SK-N-SH treated with all-trans-retinoic acid at 6 μM for 48 hours (cell line): ENCODE measurements around the gene PTPRD.

ENCODE experiments used
- ATAC-seq: fragments of 200-7000 bp; cut with Tn5 transposase; 3 replicates; pipeline ENCODE4 v1.9.1; 2020; ENCODE audit warnings: mild to moderate bottlenecking, moderate library complexity
- ARNTL ChIP-seq: fragments of 450-650 bp; formaldehyde crosslinking; IDR thresholded peaks from 2 replicates; pipeline ENCODE4 v1.5.0; 2020; ENCODE audit warnings: low read depth, mild to moderate bottlenecking, moderate library complexity, borderline replicate concordance
- BACH2 ChIP-seq: fragments of 250-450 bp; sonication (Bioruptor Pico); IDR thresholded peaks from 2 replicates; pipeline ENCODE4 v1.9.0; 2021; ENCODE audit warnings: mild to moderate bottlenecking, borderline replicate concordance
- CREB5 ChIP-seq: fragments of 250-450 bp; sonication (Bioruptor Pico); IDR thresholded peaks from 2 replicates; pipeline ENCODE4 v1.5.1; 2020; ENCODE audit warnings: low read depth, mild to moderate bottlenecking, moderate library complexity
- CSRNP3 ChIP-seq: fragments of 250-450 bp; sonication (Bioruptor Pico); IDR thresholded peaks from 2 replicates; pipeline ENCODE4 v1.5.1; 2021; ENCODE audit warnings: mild to moderate bottlenecking, moderate library complexity
- ESRRG ChIP-seq: fragments of 250-450 bp; sonication (Bioruptor Pico); IDR thresholded peaks from 2 replicates; pipeline ENCODE4 v1.6.1; 2021; ENCODE audit warnings: mild to moderate bottlenecking
- GLIS3 ChIP-seq: fragments of 250-450 bp; sonication (Bioruptor Pico); IDR thresholded peaks from 2 replicates; pipeline ENCODE4 v1.5.0; 2020; ENCODE audit warnings: mild to moderate bottlenecking, moderate library complexity
- ISL1 ChIP-seq: fragments of 250-450 bp; sonication (Bioruptor Pico); IDR thresholded peaks from 2 replicates; pipeline ENCODE4 v2.1.2; 2022; ENCODE audit warnings: mild to moderate bottlenecking, moderate library complexity
- PATZ1 ChIP-seq: fragments of 250-450 bp; sonication (Bioruptor Pico); IDR thresholded peaks from 2 replicates; pipeline ENCODE4 v1.8.0; 2020; ENCODE audit warnings: mild to moderate bottlenecking, moderate library complexity, borderline replicate concordance
- PPARA ChIP-seq: fragments of 250-450 bp; sonication (Bioruptor Pico); IDR thresholded peaks from 2 replicates; pipeline ENCODE4 v1.5.0; 2020; ENCODE audit warnings: mild to moderate bottlenecking, borderline replicate concordance
- RARB ChIP-seq: fragments of 250-450 bp; sonication (Bioruptor Pico); IDR thresholded peaks from 2 replicates; pipeline ENCODE4 v1.8.0; 2021; ENCODE audit warnings: mild to moderate bottlenecking, moderate library complexity
- SNAI2 ChIP-seq: fragments of 250-450 bp; sonication (Bioruptor Pico); IDR thresholded peaks from 2 replicates; pipeline ENCODE4 v1.5.0; 2020; ENCODE audit warnings: mild to moderate bottlenecking, moderate library complexity
- TSHZ2 ChIP-seq: fragments of 250-450 bp; sonication (Bioruptor Pico); IDR thresholded peaks from 2 replicates; pipeline ENCODE4 v1.5.0; 2020; ENCODE audit warnings: mild to moderate bottlenecking, moderate library complexity
- ZC3H10 ChIP-seq: fragments of 250-450 bp; sonication (Bioruptor Pico); IDR thresholded peaks from 2 replicates; pipeline ENCODE4 v1.5.1; 2021; ENCODE audit warnings: mild to moderate bottlenecking, moderate library complexity
- ZFP3 ChIP-seq: fragments of 250-450 bp; sonication (Bioruptor Pico); IDR thresholded peaks from 2 replicates; pipeline ENCODE4 v1.5.0; 2020; ENCODE audit warnings: mild to moderate bottlenecking, moderate library complexity
- ZFP30 ChIP-seq: fragments of 450-650 bp; formaldehyde crosslinking; IDR thresholded peaks from 2 replicates; pipeline ENCODE4 v1.5.0; 2022; ENCODE audit warnings: mild to moderate bottlenecking, moderate library complexity
- ZNF565 ChIP-seq: fragments of 450-650 bp; formaldehyde crosslinking; conservative IDR thresholded peaks from 2 replicates; pipeline ENCODE4 v1.5.0; 2020; ENCODE audit warnings: low read depth, mild to moderate bottlenecking, moderate library complexity
- ZNF70 ChIP-seq: fragments of 450-650 bp; formaldehyde crosslinking; IDR thresholded peaks from 2 replicates; pipeline ENCODE4 v1.5.0; 2020; ENCODE audit warnings: mild to moderate bottlenecking, moderate library complexity

PTPRD gene

GRCh38 chr9:10341057-10341456 lies 271.7 kb downstream of the PTPRD start (continued):
- no peak for TF ChIP-seq TSHZ2 (CRISPR knock-in tag)

GRCh38 chr9:10339152-10339551 lies 273.6 kb downstream of the PTPRD start:
- TF ChIP-seq ZFP30 (CRISPR knock-in tag) (no peak), SNAI2 (CRISPR knock-in tag) (no peak), PPARA (CRISPR knock-in tag) (no peak), ZFP3 (CRISPR knock-in tag) (no peak), ISL1 (CRISPR knock-in tag) (no peak), PATZ1 (CRISPR knock-in tag) (no peak), BACH2 (CRISPR knock-in tag) (no peak), ZNF70 (CRISPR knock-in tag) (no peak), CREB5 (CRISPR knock-in tag) (no peak), TSHZ2 (CRISPR knock-in tag) (no peak), RARB (CRISPR knock-in tag) (no peak), ESRRG (CRISPR knock-in tag) (no peak), ZC3H10 (no peak), GLIS3 (no peak), ZNF565 (CRISPR knock-in tag) (no peak)
- no peak for ATAC-seq

GRCh38 chr9:10331157-10331556 lies 281.6 kb downstream of the PTPRD start:
- no peak for ATAC-seq
- TF ChIP-seq ISL1 (CRISPR knock-in tag) = no peak
- TF ChIP-seq SNAI2 (CRISPR knock-in tag) = no peak
- TF ChIP-seq, all 23 proteins: peak for 0

- no peak for ATAC-seq
- TF ChIP-seq ISL1 (CRISPR knock-in tag) (peak; percentile 67), ZNF565 (CRISPR knock-in tag) (no peak)
These were observed 330.7 kb downstream of the PTPRD start for GRCh38 chr9:10282084-10282483.

- ATAC-seq = no peak
- TF ChIP-seq CREB5 (CRISPR knock-in tag) (no peak), ARNTL (CRISPR knock-in tag) (no peak), ZNF70 (CRISPR knock-in tag) (no peak), GLIS3 (no peak), TSHZ2 (CRISPR knock-in tag) (no peak), SNAI2 (CRISPR knock-in tag) (no peak), CSRNP3 (CRISPR knock-in tag) (no peak), ESRRG (CRISPR knock-in tag) (no peak)
These were observed 337.8 kb downstream of the PTPRD start for GRCh38 chr9:10274988-10275387.
